Suprapubic skin (tissue), 3 donors: ENCODE results near the gene COL6A3.

ENCODE experiments used
- EP300 ChIP-seq: sonication (generic); formaldehyde crosslinking; IDR thresholded peaks from one replicate; pipeline ENCODE4 v1.6.1; 2017; ENCODE audit warnings: antibody characterized with exemption
- TF ChIP-seq, protein P1 (sequence below), 2 donors: fragments of 200-600 bp in 1 of 2; fragments of 450-650 bp in 1 of 2; sonication (generic) in 1 of 2; IDR thresholded peaks; one replicate each; pipeline ENCODE4 v1.5.1; 2016 to 2019; ENCODE audit warnings: antibody characterized with exemption in 2 of 2, mild to moderate bottlenecking in 1 of 2, moderate library complexity in 1 of 2

DNA sequence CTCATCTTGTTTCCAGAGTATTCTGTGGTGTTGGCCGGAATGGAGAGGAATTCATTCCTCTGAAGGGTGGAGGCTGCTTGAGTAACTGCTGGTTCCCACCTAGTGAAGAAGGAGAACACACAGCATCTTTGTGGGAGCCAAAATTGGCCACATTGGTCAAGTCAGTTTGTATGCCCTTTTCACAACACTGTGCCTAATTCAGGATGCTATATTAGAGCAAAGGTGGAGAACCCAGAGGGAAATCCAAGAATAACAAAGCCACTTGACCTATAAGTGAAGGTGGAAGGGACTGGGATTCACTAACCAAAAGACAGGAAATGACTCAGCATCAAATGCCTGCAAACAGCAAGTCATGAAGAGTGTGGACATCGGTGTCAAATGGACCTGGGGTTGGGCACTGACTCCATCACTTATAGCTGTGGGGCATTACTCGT lies 45.8 kb upstream of the COL6A3 start:
- TF ChIP-seq, protein P1, sequence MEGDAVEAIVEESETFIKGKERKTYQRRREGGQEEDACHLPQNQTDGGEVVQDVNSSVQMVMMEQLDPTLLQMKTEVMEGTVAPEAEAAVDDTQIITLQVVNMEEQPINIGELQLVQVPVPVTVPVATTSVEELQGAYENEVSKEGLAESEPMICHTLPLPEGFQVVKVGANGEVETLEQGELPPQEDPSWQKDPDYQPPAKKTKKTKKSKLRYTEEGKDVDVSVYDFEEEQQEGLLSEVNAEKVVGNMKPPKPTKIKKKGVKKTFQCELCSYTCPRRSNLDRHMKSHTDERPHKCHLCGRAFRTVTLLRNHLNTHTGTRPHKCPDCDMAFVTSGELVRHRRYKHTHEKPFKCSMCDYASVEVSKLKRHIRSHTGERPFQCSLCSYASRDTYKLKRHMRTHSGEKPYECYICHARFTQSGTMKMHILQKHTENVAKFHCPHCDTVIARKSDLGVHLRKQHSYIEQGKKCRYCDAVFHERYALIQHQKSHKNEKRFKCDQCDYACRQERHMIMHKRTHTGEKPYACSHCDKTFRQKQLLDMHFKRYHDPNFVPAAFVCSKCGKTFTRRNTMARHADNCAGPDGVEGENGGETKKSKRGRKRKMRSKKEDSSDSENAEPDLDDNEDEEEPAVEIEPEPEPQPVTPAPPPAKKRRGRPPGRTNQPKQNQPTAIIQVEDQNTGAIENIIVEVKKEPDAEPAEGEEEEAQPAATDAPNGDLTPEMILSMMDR (IDR thresholded peaks at IDR 0.05), result no peak
- TF ChIP-seq EP300, result no peak
